GM19043 (cell line): Measurements from ENCODE around the gene CLASP1.

ENCODE experiments used
- ATAC-seq: cut with Tn5 transposase; IDR thresholded peaks from one replicate; pipeline ENCODE4 v1.9.1; 2021; ENCODE audit warnings: low read depth; ENCODE audit not compliant: unreplicated experiment

The CLASP1 gene

DNA sequence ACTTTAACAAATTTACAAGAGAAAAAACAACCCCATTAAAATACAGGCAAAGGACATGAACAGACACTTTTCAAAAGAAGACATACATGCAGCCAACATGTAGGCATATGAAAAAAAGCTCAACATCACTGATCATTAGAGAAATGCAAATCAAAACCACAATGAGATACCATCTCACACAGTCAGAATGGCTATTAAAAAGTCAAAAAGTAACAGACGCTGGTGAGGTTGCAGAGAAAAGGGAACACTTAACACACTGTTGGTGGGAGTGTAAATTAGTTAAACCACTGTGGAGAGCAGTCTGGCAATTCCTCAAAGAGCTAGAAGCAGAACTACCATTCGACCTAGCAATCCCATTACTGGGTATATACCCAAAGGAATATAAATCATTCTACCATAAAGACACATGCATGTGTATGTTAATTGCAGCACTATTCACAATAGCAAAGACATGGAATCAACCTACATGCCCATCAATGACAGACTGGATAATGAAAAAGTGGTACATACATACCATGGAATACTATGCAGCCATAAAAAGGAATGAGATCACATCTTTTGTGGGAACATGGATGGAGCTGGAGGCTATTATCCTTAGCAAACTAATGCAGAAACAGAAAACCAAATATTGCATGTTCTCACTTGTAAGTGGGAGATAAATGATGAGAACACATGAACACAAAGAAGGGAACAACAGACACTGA, 96.6 kb downstream of the CLASP1 start:
- peak; percentile 48 for ATAC-seq

DNA sequence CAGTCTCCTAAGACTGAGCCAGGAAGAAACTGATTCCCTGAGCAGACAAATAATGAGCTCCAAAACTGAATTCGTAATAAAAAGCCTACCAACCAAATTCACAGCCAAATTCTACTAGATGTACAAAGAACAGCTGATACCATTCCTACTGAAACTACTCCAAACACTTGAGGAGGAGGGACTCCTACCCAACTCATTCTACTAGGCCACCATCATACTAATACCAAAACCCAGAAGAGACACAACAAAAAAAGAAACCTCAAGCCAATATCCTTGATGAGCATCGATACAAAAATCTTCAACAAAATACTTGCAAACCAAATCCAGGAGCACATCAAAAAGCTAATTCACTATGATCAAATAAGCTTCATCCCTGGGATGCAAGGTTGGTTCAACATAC, 98.6 kb downstream of the CLASP1 start:
- ATAC-seq = no peak

DNA sequence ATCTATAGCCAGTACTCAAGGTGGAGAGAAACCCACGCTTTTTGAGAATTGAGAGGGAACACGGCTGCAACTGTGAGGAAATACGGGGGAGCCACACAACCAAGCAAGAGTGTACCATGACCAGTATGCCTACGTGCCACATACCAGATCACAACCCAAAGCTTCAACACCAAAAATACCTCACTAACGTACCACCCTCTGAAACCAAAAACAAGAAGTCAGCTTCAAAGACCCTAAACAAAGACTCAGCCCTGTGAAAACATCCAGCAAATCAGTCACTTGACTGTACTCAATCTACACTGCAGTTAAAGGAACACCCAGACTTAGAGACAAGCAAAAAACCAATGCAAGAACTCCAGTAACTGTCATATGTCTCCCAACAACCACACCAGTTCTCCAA, 101.6 kb downstream of the CLASP1 start:
- ATAC-seq = no peak

DNA sequence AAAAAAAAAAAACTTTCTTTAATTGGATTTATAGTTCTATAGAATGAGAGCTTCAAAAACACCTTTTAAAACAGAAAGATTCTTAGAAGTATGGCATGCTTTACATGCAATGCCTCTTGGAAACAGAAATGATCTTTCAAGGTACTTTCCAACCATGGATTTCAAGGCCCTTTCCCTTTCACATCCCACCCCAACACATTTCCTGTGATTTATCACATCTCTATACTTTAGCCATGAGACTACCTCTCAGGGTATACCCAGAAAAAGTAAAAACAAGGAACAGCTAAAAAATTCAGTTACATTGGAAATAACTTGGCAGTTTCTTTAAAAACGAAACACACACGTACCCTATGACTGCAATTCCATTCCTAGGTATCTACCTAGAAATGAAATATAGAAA, 103.3 kb downstream of the CLASP1 start:
- ATAC-seq = no peak

DNA sequence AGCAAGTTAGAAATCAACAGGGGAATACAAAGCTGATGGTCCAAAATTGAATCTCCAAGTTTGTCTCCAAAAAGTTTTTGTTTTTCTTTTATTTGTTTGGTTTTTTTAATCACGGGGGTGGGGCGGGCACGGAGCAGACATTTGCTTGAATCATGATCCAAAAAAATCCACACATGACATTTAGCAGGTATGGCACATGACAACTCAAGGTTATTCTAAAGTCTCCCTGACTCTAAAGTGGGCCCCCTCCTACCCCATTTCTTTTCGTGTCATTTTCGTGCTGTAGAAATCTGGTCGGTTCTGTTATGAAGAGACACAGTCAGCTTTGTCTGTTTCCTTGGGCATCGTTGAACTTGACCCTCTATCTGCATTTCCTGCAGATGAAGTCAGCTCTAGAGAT, 104.0 kb downstream of the CLASP1 start:
- no peak for ATAC-seq

DNA sequence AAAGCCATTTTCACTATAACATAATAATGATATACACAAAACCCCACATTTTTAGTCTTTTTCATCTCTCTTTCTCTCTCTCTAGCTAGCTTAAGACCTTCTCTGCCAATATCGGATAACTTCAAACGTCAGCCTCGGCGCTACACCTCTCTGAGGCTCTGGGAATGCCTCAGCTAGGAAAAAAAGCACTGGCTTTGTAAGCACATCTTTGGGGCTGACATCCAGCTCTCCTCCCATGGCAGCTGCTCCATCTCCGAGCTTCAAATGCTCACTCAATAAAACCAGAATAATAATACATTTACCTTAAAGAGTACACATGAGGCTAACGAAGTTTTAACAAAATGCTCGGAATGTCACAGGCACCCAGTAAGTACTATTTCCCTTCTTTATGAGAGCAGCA, 107.8 kb downstream of the CLASP1 start:
- no peak for ATAC-seq

DNA sequence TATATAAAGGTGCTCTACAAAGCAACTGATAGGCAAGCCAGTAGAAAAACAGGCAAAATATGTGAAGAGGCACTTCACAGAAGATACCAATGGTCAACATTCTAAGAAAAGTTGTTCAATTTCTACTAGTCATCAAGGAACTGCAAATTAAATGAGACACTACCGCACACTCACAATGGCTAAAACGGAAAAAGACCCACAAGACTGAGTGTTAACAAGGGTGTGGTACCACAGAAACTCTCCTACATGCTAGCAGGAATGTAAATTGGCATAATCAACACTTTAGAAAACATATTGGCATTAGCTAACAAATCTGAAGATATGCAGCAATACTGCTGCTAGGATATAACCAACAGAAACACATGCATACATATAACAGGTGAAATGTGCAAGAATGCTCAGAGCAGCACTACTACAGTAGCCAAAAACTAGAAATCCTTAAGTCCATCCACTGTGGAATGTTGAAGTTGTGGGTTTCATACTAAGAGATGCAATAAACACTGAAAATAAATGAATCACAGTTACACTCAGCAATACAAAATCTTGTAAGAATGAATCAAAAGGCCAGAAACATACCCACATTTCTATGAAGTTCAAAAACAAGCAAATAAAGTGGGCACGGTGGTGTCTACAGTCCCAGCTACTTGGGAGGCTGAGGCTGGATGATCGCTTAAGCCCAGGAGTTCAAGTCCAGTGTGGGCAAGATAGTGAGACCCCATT, 109.4 kb downstream of the CLASP1 start:
- no peak for ATAC-seq

DNA sequence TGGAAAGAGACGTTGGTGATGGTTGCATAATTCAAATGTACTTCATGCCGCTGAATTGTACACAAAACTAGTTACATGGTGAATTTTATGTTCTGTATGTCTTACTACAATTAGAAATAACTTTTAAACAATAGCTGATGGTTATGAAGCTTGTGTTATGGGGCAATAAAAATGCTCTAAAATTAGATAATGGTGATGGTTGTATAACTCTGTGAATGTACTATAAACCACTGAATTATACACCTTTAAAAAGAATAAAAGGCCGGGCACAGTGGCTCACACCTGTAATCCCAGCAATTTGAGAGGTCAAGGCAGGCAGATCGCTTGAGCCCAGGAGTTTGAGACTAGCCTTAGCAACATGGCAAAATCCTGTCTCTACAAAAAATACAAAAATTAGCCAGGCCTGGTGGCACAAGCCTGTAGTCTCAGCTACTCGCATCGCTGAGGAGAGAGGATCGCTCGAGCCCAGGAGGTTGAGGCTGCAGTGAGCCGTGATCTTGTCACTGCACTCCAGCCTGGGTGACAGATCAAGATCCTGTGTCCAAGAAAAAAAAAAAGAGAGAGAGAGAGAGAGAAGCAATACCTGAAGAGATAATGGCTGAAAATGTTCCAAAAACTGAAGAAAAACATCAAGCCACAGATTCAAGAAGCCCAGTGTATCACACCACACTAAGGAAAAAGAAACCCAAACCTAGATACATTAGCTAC, 112.3 kb downstream of the CLASP1 start:
- no peak for ATAC-seq

DNA sequence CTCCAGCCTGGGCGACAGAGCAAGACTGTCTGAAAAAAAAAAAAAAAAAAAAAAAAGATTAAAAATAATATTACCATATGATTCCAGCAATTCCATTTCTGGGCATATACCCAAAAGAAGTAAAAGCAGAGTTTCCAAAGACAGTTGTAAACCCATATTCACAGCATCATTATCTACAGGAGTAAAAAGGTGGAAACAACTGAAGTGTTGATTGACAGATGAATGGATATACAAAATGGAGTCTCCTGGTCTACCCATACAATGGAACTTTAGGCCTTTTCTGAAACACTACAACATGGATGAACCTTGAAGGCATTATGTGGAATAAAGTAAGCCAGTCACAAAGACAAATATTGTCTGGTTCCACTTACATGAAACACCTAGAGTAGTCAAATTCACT, 112.9 kb downstream of the CLASP1 start:
- no peak for ATAC-seq

DNA sequence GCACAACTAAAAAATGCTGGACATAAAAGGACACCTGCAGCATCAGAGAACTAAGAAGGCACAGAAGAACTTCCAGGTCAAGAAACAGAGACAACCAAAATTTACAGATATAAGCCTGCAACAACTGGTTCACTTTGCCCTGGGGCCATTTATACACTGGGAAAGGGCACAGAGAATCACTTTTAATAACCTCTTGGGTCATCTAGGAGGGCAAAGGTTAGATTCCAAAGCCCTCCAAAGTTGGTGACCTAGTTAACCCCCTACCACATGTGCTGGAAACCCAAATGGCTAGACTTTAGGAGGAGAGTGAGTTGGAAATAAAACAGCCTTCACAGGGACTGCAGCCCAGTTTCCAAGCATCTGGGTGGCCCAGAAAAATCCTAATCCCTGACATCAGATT, 115.3 kb downstream of the CLASP1 start:
- no peak for ATAC-seq

DNA sequence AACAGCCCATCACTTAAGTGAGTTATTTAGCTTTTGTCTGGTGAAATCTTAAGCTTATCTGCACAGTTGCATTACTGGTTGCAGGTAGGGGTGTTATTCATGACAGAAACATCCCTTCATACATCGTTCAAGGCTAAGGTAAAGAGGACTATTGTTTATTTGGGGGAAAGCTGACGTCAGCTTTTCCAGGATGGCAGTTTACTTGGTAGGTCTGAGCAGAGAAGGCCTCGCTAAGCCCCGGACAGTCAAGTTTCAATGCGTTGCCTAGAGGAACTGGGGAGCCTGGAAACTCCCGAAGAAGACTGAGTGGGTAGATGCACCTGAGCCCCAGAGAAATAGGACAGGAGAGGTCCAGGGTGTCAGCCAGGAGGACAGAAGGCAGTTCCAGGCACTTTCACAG, 116.4 kb downstream of the CLASP1 start:
- no peak for ATAC-seq

DNA sequence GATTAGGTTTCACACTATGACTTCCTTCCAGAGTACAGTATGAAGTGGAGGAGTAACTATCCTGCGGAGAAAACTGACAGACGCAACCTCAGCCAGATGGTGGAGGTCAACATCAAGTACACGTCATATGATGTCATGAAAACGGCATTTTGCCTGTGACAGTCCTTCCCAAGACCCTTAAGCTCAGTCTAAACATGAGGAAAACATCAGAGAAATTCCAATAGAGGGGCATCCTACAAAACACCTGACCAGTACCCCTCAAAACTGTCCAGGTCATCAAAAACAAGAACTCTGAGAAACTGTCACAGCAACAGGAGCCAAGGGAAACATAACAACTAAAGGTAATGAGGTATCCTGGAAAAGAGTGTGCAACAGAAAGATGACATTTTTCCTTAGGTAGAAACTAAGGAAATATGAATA, 116.9 kb downstream of the CLASP1 start:
- ATAC-seq = no peak

DNA sequence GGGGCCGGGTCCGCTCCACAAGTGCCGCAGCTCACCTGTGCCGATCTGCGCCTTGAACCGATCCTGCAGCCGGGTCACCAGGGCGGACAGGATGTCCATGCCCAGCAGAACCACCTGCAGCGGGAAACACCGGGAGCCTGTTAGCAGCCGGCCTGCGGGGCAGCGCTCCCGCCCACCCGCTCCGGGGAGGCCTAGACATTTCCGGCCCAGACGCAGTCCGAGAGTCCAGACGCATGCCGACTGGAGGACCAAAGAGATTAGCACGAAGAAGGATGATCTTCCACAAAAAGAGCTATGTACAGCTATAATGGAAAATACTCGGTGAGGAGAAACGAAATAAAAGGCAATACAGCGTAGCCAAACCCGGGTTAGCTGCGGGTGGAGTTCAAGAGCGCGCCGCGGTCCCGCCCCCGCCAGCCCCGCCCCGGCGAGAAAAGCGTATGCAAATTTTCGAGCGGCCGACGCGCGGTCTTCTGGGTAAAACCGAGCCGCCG, 119.0 kb downstream of the CLASP1 start:
- peak; percentile 44 for ATAC-seq

DNA sequence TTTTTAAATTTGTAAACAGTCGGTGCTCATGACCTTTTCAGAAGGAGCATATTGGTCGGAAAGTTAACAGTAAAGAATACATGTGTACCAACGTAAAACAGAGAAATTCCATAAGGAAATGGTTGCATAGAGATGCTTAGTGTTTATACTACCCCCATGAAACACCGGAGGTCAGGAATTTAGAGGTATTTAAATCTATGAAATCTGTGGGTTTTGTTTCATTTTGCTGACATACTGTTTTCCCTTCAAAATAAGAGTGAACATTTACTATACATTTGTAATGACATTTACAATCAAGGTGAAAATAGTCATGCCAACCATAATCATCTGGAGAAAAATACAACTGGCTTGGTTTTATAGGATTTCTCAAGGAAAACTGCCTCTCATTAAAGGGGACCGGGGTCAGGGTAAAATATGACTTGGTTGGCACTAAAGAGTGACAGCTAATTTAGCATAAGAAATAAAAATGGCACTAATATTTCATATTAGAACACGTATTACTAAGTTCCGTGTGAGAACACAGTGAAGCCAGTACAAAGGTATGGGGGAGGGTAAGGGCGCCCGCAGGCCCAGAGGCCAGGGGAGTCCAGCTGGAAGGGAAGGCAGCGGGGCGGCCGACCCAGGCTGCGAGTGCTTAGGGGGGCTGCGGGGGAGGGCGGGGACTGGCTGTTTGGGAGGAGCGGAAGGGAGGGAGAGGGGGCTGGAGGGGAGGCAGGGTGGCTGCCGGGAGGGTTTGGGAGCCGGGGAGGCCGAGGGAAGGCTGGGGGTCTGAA, 119.6 kb downstream of the CLASP1 start:
- no peak for ATAC-seq

DNA sequence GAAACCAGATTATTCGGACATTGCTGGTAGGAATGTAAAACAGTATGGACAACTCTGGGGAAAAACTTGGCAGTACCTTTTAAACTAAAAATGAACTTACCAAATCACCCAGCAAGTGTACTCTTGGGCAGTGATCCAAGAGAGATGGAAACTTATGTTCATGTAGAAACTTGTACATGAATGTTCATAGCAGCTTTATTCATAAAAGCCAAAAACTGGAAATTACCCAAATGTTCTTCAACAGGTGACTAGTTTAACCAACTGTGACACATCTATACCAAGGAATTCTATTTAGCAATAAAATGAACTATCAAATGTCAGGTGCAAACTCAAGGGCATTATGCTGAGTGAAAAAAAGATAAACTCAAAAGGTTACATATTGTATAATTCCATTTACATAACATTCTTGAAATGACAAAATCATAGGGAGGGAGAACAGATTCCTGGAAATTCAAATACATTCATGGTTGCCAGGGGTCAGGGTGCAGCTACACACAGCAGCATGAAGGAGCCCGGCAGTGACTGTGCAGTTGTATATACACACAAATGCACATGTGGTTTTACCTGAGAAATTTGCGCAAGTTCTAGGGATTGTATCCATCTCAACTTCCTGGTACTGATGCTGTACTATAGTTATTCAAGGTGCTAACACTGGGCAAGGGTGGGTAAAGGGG, 122.1 kb downstream of the CLASP1 start:
- ATAC-seq = no peak

DNA sequence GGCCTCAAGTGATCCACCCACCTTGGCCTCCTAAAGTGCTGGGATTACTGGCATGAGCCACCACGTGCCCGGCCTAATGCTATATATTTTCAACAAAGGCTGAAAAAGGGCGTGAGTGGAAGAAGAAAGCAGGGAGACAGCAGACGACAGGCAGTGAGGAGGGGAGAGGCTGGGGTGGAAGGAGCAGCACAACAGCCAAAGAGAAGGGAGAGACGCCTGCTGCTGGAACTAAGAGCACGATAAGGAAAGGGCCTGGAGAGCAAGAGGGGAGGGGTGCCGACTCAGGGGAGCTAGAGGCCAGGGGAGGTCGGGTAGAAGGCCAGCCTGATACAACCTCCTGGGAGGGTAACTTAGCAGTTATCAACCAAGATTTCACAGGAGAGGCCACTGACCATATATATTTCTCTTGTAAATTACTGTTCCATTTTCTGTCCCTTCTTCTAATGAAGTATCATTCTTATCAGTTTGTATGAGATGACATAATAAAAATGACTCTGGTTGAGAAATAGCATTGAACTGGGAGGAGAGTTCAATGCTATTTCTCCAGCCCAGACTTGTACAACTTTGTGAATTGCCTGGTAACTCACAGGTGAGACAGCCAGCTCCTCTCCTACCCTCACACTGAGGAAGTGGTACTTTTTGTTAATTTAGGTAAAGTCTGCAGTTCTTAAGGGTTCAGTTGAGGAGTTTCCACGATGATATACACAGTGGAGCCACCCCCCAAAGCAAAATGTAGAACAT, 124.4 kb downstream of the CLASP1 start:
- ATAC-seq = no peak

DNA sequence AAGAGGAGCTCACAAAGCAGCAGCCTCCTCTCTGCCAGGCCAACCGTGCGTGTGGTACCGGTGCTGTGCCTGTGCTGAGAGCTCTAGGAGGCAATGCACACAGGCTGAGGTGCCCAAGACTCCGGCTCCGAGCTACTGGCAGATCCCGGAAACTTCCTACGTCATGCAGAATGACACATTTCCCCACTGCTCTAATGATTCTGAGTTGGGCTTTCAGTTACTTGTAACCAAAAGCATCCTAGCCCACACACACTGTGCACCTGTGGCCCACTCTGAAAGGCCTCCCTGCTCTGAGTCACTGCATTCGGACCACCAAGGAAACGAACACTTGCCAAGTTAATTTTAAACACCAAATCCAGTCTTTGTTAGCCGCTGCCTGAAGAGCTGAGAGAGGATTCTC, 127.9 kb downstream of the CLASP1 start:
- no peak for ATAC-seq

DNA sequence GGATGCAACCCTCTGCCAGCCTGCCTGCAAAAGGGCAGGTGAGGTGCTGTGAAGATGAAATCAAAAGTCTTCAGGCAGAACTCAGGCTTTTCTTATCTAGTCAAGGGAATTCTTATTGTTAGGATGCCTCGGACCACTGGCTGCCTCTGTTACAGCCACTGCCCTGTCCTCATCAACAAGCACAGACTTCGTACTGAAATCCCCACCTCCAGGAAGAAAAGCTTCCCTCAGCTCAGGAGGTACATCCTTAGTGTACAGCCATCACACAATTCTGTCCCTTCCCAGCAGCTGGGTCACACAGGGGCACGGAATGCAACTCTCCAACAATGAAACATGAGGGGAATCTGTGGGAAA, 128.6 kb downstream of the CLASP1 start:
- no peak for ATAC-seq

DNA sequence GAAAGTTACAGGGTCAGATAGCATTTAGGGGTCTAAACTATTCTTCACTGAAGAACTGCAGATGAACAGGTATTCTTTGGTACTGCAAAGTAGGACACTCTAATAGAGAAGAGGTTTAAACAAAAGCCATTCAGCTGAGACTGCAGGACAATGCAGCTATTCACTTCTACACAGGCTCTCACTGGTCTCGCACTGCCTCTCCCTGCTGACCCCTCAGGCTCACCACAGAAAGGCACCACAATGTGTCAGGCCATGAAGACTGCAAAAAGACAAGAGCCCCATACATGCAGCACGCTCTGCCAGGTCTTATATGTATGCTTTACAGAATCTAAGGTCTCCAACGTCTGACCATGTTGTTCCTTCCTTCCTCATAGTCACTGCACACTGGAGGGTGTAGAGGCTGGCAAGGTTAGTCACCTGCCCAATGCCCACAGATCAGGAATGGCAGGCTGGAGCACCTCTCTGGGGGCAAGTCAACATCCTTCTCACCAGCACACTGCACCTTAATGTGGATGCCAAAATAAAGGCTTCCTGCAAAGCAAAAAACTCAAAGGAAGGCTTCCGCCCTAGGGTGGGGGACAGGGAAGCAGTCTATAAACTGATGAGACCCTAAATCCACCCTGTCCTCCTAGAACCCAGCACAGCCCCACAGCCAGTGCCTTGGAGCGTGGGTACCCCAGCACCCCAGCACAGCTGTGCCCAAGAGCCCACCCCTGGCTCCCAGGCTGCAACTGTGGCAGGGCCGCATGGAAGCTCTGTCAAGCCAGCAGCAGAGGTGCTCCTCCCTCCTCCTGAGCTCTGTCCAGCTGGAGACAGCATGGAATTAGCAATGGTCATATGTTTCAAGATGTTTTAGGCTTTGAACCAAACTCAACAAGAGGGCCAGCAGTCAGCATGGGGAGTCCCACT, 129.3 kb downstream of the CLASP1 start:
- ATAC-seq = no peak
